B cell (primary cell): ENCODE data around the gene IL12RB1. TPM values are rescaled to one million over a fixed set of nuclear protein-coding genes. Genes with fewer than 3 reads are reported as not detected.

Experiments used
- ATAC-seq: fragments of 200-7000 bp; cut with Tn5 transposase; one replicate; pipeline ENCODE4 v1.10.0; 2021; ENCODE audit warnings: low read depth, mild to moderate bottlenecking, moderate number of reproducible peaks, moderate library complexity
- CTCF ChIA-PET: fragments of 350-600 bp; sonication (Branson Sonifier 250); formaldehyde crosslinking; loops from one replicate; lab custom pipeline; 2021; ENCODE audit warnings: antibody characterized with exemption, inconsistent platforms; lab: Charles Lee
- POLR2A ChIA-PET: fragments of 350-600 bp; sonication (Branson Sonifier 250); formaldehyde crosslinking; loops from one replicate; lab custom pipeline; 2021; ENCODE audit warnings: antibody characterized with exemption; lab: Charles Lee
- DNase-seq: peaks from one replicate; pipeline ENCODE4 v3.0.0; 2013
- H2AFZ ChIP-seq: 2 replicates; pipeline ENCODE4 v1.6.1; 2012; ENCODE audit warnings: mild to moderate bottlenecking, low read depth, low read length; ENCODE audit not compliant: insufficient read depth, poor library complexity, severe bottlenecking
- H3K27ac ChIP-seq, 2 donors: 1 replicate in 1 of 2; 2 replicates in 1 of 2; pipeline ENCODE4 v1.5.1; 2012 to 2013; ENCODE audit warnings: low read length in 2 of 2, mild to moderate bottlenecking in 2 of 2, moderate library complexity in 1 of 2
- H3K27me3 ChIP-seq, 4 experiments: fragments of 200-600 bp in 1 of 4; sonication (generic) in 1 of 4; replicated peaks in 1 of 4; 1 replicate in 2 of 4; 2 replicates in 2 of 4; pipeline versions ENCODE4 v1.6.1 to v1.7.0; 2013 to 2016; ENCODE audit warnings: low read length in 3 of 4, mild to moderate bottlenecking in 2 of 4, mixed read lengths in 1 of 4, moderate library complexity in 1 of 4; ENCODE audit not compliant: insufficient read depth in 4 of 4, control insufficient read depth in 3 of 4; ENCODE audit errors: control extremely low read depth in 1 of 4
- H3K36me3 ChIP-seq, 2 experiments: replicated peaks in 1 of 2; 1 replicate in 1 of 2; 2 replicates in 1 of 2; pipeline versions ENCODE4 v1.6.1 to v1.7.1; 2013; ENCODE audit warnings: low read length in 1 of 2; ENCODE audit not compliant: insufficient read depth in 2 of 2, control insufficient read depth in 1 of 2; ENCODE audit errors: control extremely low read depth in 1 of 2, extremely low read depth in 1 of 2
- H3K4me1 ChIP-seq, 2 donors: fragments of 200-600 bp in 1 of 2; sonication (generic) in 1 of 2; 1 replicate in 1 of 2; 2 replicates in 1 of 2; pipeline versions ENCODE4 v1.5.1 to v1.6.1; 2013 to 2017; ENCODE audit warnings: low read length in 2 of 2; ENCODE audit not compliant: control insufficient read depth in 2 of 2, insufficient read depth in 2 of 2
- H3K4me2 ChIP-seq: replicated peaks from 2 replicates; pipeline ENCODE3; 2012; ENCODE audit warnings: mild to moderate bottlenecking, low read depth, low read length; ENCODE audit not compliant: poor library complexity, severe bottlenecking
- H3K4me3 ChIP-seq, 5 experiments: fragments of 200-600 bp in 1 of 5; sonication (generic) in 1 of 5; 1 replicate in 3 of 5; 2 replicates in 2 of 5; pipeline versions ENCODE4 v1.5.1 to v1.7.0; 2011 to 2016; ENCODE audit warnings: low read length in 4 of 5, mild to moderate bottlenecking in 4 of 5, low read depth in 2 of 5, control low read depth in 1 of 5, moderate library complexity in 1 of 5; ENCODE audit not compliant: insufficient read depth in 1 of 5; ENCODE audit errors: control extremely low read depth in 1 of 5, extremely low read depth in 1 of 5
- H3K79me2 ChIP-seq: fragments of 200-600 bp; sonication (generic); one replicate; pipeline ENCODE4 v1.6.0; 2016; ENCODE audit warnings: low read length; ENCODE audit not compliant: control insufficient read depth, insufficient read depth
- H3K9ac ChIP-seq: fragments of 200-600 bp; sonication (generic); 2 replicates; pipeline ENCODE4 v1.6.1; 2017; ENCODE audit warnings: mild to moderate bottlenecking, low read length, moderate library complexity
- H3K9me3 ChIP-seq, 3 donors: one replicate each; pipeline versions ENCODE4 v1.6.1 to v1.7.1; 2013; ENCODE audit warnings: low read length in 2 of 3; ENCODE audit not compliant: control insufficient read depth in 2 of 3, insufficient read depth in 1 of 3; ENCODE audit errors: control extremely low read depth in 1 of 3
- H4K20me1 ChIP-seq: 2 replicates; pipeline ENCODE4 v1.6.0; 2012; ENCODE audit warnings: mild to moderate bottlenecking, low read length; ENCODE audit not compliant: insufficient read depth, control insufficient read depth, poor library complexity, severe bottlenecking
- H3K27ac Mint-ChIP-seq: one replicate; pipeline ENCODE4 v1.8.0; 2021; ENCODE audit warnings: mixed read lengths
- H3K27me3 Mint-ChIP-seq: one replicate; pipeline ENCODE4 v1.8.0; 2021; ENCODE audit warnings: mixed read lengths
- H3K4me1 Mint-ChIP-seq: one replicate; pipeline ENCODE4 v1.8.0; 2021; ENCODE audit warnings: mixed read lengths
- H3K4me3 Mint-ChIP-seq: one replicate; pipeline ENCODE4 v1.8.0; 2021; ENCODE audit warnings: mixed read lengths
- H3K9me3 Mint-ChIP-seq: one replicate; pipeline ENCODE4 v1.8.0; 2022; ENCODE audit warnings: mixed read lengths; ENCODE audit not compliant: insufficient read depth
- CTCF ChIP-seq: fragments of 200-600 bp; IDR thresholded peaks from one replicate; pipeline ENCODE4 v1.8.0; 2022; ENCODE audit warnings: antibody characterized with exemption, mild to moderate bottlenecking
- EZH2 ChIP-seq: IDR thresholded peaks from 2 replicates; pipeline ENCODE4 v1.6.1; 2012; ENCODE audit warnings: borderline replicate concordance, low read depth, mild to moderate bottlenecking, moderate library complexity, low read length; ENCODE audit not compliant: insufficient read depth, poor library complexity, severe bottlenecking
- WGBS: methylation state at CpG from one replicate; pipeline ENCODE4 v1.1.5; 2013; ENCODE audit warnings: missing lambda C conversion rate; ENCODE audit not compliant: insufficient coverage; 5-methylcytosine and 5-hydroxymethylcytosine counted together
- intact Hi-C: fragments of 100-400 bp; cut with micrococcal nuclease; formaldehyde crosslinking; loops from one replicate; pipeline ENCODE4 v1.10.0; 2022
- polyA plus RNA-seq: library from polyadenylated mRNA; depleted of rRNA; stranded (reverse); fragments of >200 nt; gene quantifications from 2 replicates; pipeline ENCODE4 v1.2.3, GENCODE V29; 2012
- total RNA-seq, 2 donors: library from RNA; stranded (reverse); fragments of 120-200 nt in 1 of 2; gene quantifications; 1 replicate in 1 of 2; 2 replicates in 1 of 2; pipeline versions ENCODE4 v1.2.3 to v1.2.4, GENCODE V29; 2013 to 2022

Gene IL12RB1
- total and polyA plus RNA-seq, 2 donors (not counting 1 experiment from before 2014, with no cell fraction given), result 18.8 to 24.5 TPM

DNA sequence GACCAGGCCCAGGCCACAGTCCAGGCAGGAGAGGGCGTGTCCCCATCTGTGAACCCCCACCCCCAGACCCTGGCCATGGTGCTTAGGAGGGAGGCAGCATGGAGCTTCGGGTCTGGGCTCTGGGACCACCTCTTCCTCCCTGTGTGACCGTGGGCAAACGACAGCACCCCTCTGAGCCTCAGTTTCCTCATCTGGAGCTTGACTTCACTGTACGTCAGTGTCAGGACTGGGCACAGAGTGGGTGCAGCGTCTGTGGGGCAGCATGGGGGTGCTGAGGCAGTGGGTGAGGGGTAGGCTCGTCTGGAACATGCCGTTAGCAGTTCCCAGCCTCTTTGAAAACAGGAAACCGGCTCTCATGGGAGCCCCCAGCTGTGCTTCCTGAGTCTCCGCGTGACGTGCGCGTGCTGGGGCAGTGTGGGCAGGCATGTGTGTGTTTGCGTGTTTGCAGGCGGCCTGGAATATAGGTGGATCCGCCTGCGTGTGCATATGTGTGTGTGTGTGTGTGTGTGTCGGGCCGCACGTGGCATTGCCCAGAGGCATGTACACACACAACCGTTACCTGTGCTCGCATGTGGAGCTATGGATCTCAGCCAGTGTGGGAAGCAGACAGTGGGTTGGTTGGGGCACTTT is 63.0 kb downstream of the IL12RB1 start:
- Histone ChIP-seq H3K9me3 (peaks cover 0 to 9% (median 3%) of the 10 kb centered on the region in 3 donors), H3K9ac (peak overlapping the region; percentile 24), H3K4me2 (peak overlapping the region; percentile 70), H3K4me3 (peak overlapping the region in 3 of 5 experiments; percentile 14 to 26 (median 15)), H3K79me2 (no peaks in the 10 kb centered on the region), H2AFZ (peak overlapping the region; percentile 23), H3K36me3 (no peaks in the 10 kb centered on the region), H3K27me3 (no peaks in the 10 kb centered on the region), H4K20me1 (no peaks in the 10 kb centered on the region), H3K27ac (peak overlapping the region; percentile 95 to 99), H3K4me1 (peaks cover 46 to 52% of the 10 kb centered on the region in 2 donors)
- DNase-seq, result peak; percentile 97
- ChIA-PET POLR2A (interaction anchor here (0.5 to 7.8 kb wide), 22 partner anchors 8 to 1879 kb away, joined by 3 to 160 read pairs (median 6); partner anchors contain the start of genes ARRDC2 and JUND), CTCF (interaction anchor here (0.6 to 4.4 kb wide), 12 partner anchors 7 to 382 kb away, joined by 3 to 43 read pairs (median 3); partner anchors contain the start of genes ARRDC2 and IL12RB1)
- no peaks in the 10 kb centered on the region for H3K9me3 Mint-ChIP-seq
- intact Hi-C loops, result loop anchor here (1.0 to 5.0 kb wide), 5 partner anchors 16 to 269 kb away; partner anchors contain the start of genes IFI30 and MAST3
- H3K4me3 Mint-ChIP-seq, result peak overlapping the region; percentile 78
- ATAC-seq, result peak; percentile 77
- no peaks in the 10 kb centered on the region for H3K27me3 Mint-ChIP-seq
- peak overlapping the region; percentile 98 for H3K27ac Mint-ChIP-seq
- TF ChIP-seq EZH2 (no peak), CTCF (no peak)
- H3K4me1 Mint-ChIP-seq, result peaks cover 65% of the 10 kb centered on the region
- 2% methylated on average over 23 of the region's 23 CpGs for WGBS
